ENCODE measurements around the gene DCLK1.

DNA sequence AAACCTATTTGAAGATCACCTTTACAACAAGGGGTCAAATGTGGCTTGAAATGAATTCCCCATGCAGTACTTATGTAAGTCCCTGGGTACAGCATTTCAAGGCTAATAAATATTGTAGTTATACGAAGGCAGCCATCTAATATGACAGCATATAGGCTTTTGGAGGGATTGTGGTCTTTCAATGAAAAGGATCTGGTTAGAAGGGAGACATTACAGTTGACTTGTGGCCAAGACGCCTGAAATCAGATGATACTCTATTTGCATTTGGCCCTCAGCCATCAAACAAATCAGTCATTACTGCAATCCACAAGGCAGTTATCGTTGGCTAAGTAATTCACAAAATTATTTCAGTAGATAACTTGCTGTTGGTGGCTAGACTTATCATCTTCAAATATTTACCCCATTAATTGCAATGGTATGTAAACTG is 242.7 kb downstream of the DCLK1 start:
- TF ChIP-seq, protein P1, sequence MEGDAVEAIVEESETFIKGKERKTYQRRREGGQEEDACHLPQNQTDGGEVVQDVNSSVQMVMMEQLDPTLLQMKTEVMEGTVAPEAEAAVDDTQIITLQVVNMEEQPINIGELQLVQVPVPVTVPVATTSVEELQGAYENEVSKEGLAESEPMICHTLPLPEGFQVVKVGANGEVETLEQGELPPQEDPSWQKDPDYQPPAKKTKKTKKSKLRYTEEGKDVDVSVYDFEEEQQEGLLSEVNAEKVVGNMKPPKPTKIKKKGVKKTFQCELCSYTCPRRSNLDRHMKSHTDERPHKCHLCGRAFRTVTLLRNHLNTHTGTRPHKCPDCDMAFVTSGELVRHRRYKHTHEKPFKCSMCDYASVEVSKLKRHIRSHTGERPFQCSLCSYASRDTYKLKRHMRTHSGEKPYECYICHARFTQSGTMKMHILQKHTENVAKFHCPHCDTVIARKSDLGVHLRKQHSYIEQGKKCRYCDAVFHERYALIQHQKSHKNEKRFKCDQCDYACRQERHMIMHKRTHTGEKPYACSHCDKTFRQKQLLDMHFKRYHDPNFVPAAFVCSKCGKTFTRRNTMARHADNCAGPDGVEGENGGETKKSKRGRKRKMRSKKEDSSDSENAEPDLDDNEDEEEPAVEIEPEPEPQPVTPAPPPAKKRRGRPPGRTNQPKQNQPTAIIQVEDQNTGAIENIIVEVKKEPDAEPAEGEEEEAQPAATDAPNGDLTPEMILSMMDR (IDR thresholded peaks at IDR 0.05), result no peak
- no peak for TF ChIP-seq POLR2A (IDR thresholded peaks at IDR 0.05)

Measured in prostate gland (tissue), 2 donors.